ENCODE results near the gene CRACR2B. TPM values are rescaled to one million over a fixed set of nuclear protein-coding genes. Genes with fewer than 3 reads are reported as not detected.

Gene CRACR2B
- total and polyA plus RNA-seq, 3 donors from 2014 or later = 4.9 to 7.4 (median 6.5) TPM

- TF ChIP-seq POLR2A (IDR thresholded peaks at IDR 0.05) = no peak
- H3K27ac ChIP-seq = no peak overlapping the region
- no peaks in the 10 kb centered on the region for H3K9me3 ChIP-seq
- no peaks in the 10 kb centered on the region for H3K27me3 ChIP-seq
- H3K4me1 ChIP-seq = peaks cover 5% of the 10 kb centered on the region
- intact Hi-C loops (cut with DNase I; ENCODE audit: low total_unique reads) = no loop called here
- no peaks in the 10 kb centered on the region for H3K36me3 ChIP-seq (ENCODE audit: low read depth, missing control alignments)
- no peak for DNase-seq
- WGBS, 2 donors = 78 to 97% methylated on average over 6 to 11 of the region's 11 CpGs
- no peak overlapping the region for H3K4me3 ChIP-seq
Measured at GRCh38 chr11:864898-865297, 37.2 kb downstream of the CRACR2B start.

GRCh38 chr11:865462-866430, 38.0 kb downstream of the CRACR2B start:
- DNase-seq = no peak
- Histone ChIP-seq H3K4me1 (no peaks in the 10 kb centered on the region), H3K27me3 (no peaks in the 10 kb centered on the region), H3K9me3 (no peaks in the 10 kb centered on the region), H3K4me3 (no peak overlapping the region), H3K27ac (no peak overlapping the region), H3K36me3 (ENCODE audit: low read depth, missing control alignments) (no peaks in the 10 kb centered on the region)
- TF ChIP-seq POLR2A (IDR thresholded peaks at IDR 0.05) (no peak), CTCF (IDR thresholded peaks at IDR 0.05) (no peak)
- intact Hi-C loops (cut with DNase I; ENCODE audit: low total_unique reads) = no loop called here
- WGBS, 2 donors = 87 to 88% methylated on average over 20 to 41 of the region's 41 CpGs

- no peak for DNase-seq
- intact Hi-C loops (cut with DNase I; ENCODE audit: low total_unique reads) = no loop called here
- H3K27me3 ChIP-seq = no peaks in the 10 kb centered on the region
- H3K27ac ChIP-seq = no peak overlapping the region
- no peaks in the 10 kb centered on the region for H3K36me3 ChIP-seq (ENCODE audit: low read depth, missing control alignments)
- WGBS, 2 donors = 87 to 89% methylated on average over 5 to 14 of the region's 14 CpGs
- no peak for TF ChIP-seq POLR2A (IDR thresholded peaks at IDR 0.05)
- no peaks in the 10 kb centered on the region for H3K9me3 ChIP-seq
- H3K4me3 ChIP-seq = no peak overlapping the region
- H3K4me1 ChIP-seq = no peaks in the 10 kb centered on the region
Measured at GRCh38 chr11:866481-866880, 38.8 kb downstream of the CRACR2B start.

- no peak for DNase-seq
- 88 to 92% methylated on average over 8 of the region's 8 CpGs for WGBS, 2 donors
- intact Hi-C loops (cut with DNase I; ENCODE audit: low total_unique reads) = no loop called here
- Histone ChIP-seq H3K27ac (no peak overlapping the region), H3K36me3 (ENCODE audit: low read depth, missing control alignments) (no peaks in the 10 kb centered on the region), H3K4me1 (no peaks in the 10 kb centered on the region), H3K4me3 (no peak overlapping the region), H3K27me3 (no peaks in the 10 kb centered on the region), H3K9me3 (no peaks in the 10 kb centered on the region)
- no peak for TF ChIP-seq POLR2A (IDR thresholded peaks at IDR 0.05)
- TF ChIP-seq CTCF (IDR thresholded peaks at IDR 0.05) = no peak
Measured at GRCh38 chr11:867856-868358, 40.2 kb downstream of the CRACR2B start.

GRCh38 chr11:868394-868793, 40.7 kb downstream of the CRACR2B start:
- H3K4me1 ChIP-seq = no peaks in the 10 kb centered on the region
- H3K9me3 ChIP-seq = no peaks in the 10 kb centered on the region
- H3K27ac ChIP-seq = no peak overlapping the region
- no peak for DNase-seq
- intact Hi-C loops (cut with DNase I; ENCODE audit: low total_unique reads) = no loop called here
- TF ChIP-seq POLR2A (IDR thresholded peaks at IDR 0.05) = no peak
- no peak for TF ChIP-seq CTCF (IDR thresholded peaks at IDR 0.05)
- H3K4me3 ChIP-seq = no peak overlapping the region
- 91 to 93% methylated on average over 17 of the region's 17 CpGs for WGBS, 2 donors
- H3K27me3 ChIP-seq = no peaks in the 10 kb centered on the region
- H3K36me3 ChIP-seq (ENCODE audit: low read depth, missing control alignments) = no peaks in the 10 kb centered on the region
